ENCODE measurements around the gene KCTD1.

- TF ChIP-seq CTCF (conservative IDR thresholded peaks at IDR 0.05; ENCODE audit: low read depth, low read length): no peak
- no peak for TF ChIP-seq EZH2 (IDR thresholded peaks at IDR 0.05; ENCODE audit: borderline replicate concordance, low read depth, low read length, poor library complexity, severe bottlenecking)
Measured at GRCh38 chr18:26543373-26543772, 5.0 kb downstream of the KCTD1 start.
